GM12878 (cell line): ENCODE data around the gene LIN37. TPM values are rescaled to one million over a fixed set of nuclear protein-coding genes. Genes with fewer than 3 reads are reported as not detected.

ENCODE experiments used
- ATF7 ChIP-seq: fragments of 450-650 bp; IDR thresholded peaks from 2 replicates; pipeline ENCODE4 v1.6.1; 2016; ENCODE audit warnings: low read depth, mild to moderate bottlenecking
- BCL3 ChIP-seq: IDR thresholded peaks from 2 replicates; pipeline ENCODE4 v1.6.1; 2011; ENCODE audit warnings: borderline replicate concordance, low read depth, mild to moderate bottlenecking, moderate library complexity, low read length; ENCODE audit not compliant: insufficient read depth, poor library complexity, severe bottlenecking
- CHD4 ChIP-seq: fragments of 200-600 bp; sonication (generic); IDR thresholded peaks from 2 replicates; pipeline ENCODE4 v1.6.1; 2016; ENCODE audit warnings: mild to moderate bottlenecking
- EGR1 ChIP-seq, 2 experiments: IDR thresholded peaks; 1 replicate in 1 of 2; 2 replicates in 1 of 2; pipeline ENCODE4 v1.6.1; 2011 to 2012; ENCODE audit warnings: low read depth in 2 of 2, low read length in 2 of 2, borderline replicate concordance in 1 of 2, mild to moderate bottlenecking in 1 of 2, moderate library complexity in 1 of 2
- ETV6 ChIP-seq, 2 experiments: fragments of 450-650 bp in 1 of 2; IDR thresholded peaks in 1 of 2; conservative IDR thresholded peaks in 1 of 2; 2 replicates each; pipeline ENCODE4 v1.6.1; 2014; ENCODE audit warnings: antibody characterized with exemption in 1 of 2, borderline replicate concordance in 1 of 2, low read depth in 1 of 2, mild to moderate bottlenecking in 1 of 2, moderate library complexity in 1 of 2
- GABPA ChIP-seq: IDR thresholded peaks from 2 replicates; pipeline ENCODE4 v1.6.1; 2014; ENCODE audit warnings: antibody characterized with exemption, low read depth, mild to moderate bottlenecking, inconsistent platforms
- HSF1 ChIP-seq: fragments of 150-350 bp; IDR thresholded peaks from 2 replicates; pipeline ENCODE4 v1.6.1; 2014; ENCODE audit warnings: mild to moderate bottlenecking, low read depth, low read length
- ZNF217 ChIP-seq: fragments of 450-650 bp; IDR thresholded peaks from 2 replicates; pipeline ENCODE4 v1.6.1; 2017; ENCODE audit warnings: antibody characterized with exemption, mild to moderate bottlenecking
- ZNF274 ChIP-seq: IDR thresholded peaks from one replicate; pipeline ENCODE4 v1.8.0; 2011; ENCODE audit not compliant: insufficient read length, insufficient read depth
- polyA plus RNA-seq, 11 experiments: library from polyadenylated mRNA; depleted of rRNA in 4 of 11; unstranded in 6 of 11; stranded (reverse) in 5 of 11; fragments of >200 nt; fragmentation: Nextera tagmentation in 4 of 11; fragmentation: Illumina TruSeq in 1 of 11; extraction: Ambion mirVana in 4 of 11; extraction: Trizol in 1 of 11; gene quantifications; 1 replicate in 1 of 11; 2 replicates in 10 of 11; pipeline versions ENCODE4 v1.2.1 to v1.2.3, GENCODE V29; 2011 to 2016; ENCODE audit warnings: inconsistent platforms in 2 of 11, missing spikeins in 2 of 11, low read depth in 1 of 11
- total RNA-seq, 4 experiments: library from RNA; depleted of rRNA in 3 of 4; stranded (reverse); fragments of >200 nt in 3 of 4; fragmentation: Illumina TruSeq in 1 of 4; extraction: Trizol in 1 of 4; gene quantifications; 2 replicates each; pipeline versions ENCODE4 v1.2.1 to v1.2.3, GENCODE V29; 2013 to 2021
- TF ChIP-seq, protein P1 (sequence below): fragments of 450-650 bp; formaldehyde crosslinking; IDR thresholded peaks from 2 replicates; pipeline ENCODE4 v1.4.0; 2020; ENCODE audit warnings: mild to moderate bottlenecking, moderate library complexity
- TF ChIP-seq, protein P2 (sequence below): fragments of 450-650 bp; IDR thresholded peaks from 2 replicates; pipeline ENCODE4 v1.6.1; 2017; ENCODE audit warnings: mild to moderate bottlenecking, moderate library complexity
- TF ChIP-seq, protein P3 (sequence below), 3 experiments: IDR thresholded peaks in 2 of 3; conservative IDR thresholded peaks in 1 of 3; 2 replicates each; pipeline ENCODE4 v1.5.1; 2011; ENCODE audit warnings: low read depth in 3 of 3, low read length in 3 of 3, mild to moderate bottlenecking in 3 of 3, control low read depth in 2 of 3, moderate library complexity in 2 of 3, inconsistent platforms in 1 of 3, mixed read lengths in 1 of 3; ENCODE audit not compliant: control insufficient read depth in 2 of 3, insufficient read depth in 1 of 3; ENCODE audit errors: extremely low read depth in 1 of 3

LIN37 gene
- total and polyA plus RNA-seq, 10 of the 15 experiments (the other 5 are each of a cell fraction or from before 2014, with no cell fraction given) = 0.69 to 11.9 (median 7.6) TPM

GRCh38 chr19:35702223-35703012 is 46.0 kb upstream of the LIN37 start (continued):
- no peak for TF ChIP-seq CHD4
- TF ChIP-seq, protein P1, sequence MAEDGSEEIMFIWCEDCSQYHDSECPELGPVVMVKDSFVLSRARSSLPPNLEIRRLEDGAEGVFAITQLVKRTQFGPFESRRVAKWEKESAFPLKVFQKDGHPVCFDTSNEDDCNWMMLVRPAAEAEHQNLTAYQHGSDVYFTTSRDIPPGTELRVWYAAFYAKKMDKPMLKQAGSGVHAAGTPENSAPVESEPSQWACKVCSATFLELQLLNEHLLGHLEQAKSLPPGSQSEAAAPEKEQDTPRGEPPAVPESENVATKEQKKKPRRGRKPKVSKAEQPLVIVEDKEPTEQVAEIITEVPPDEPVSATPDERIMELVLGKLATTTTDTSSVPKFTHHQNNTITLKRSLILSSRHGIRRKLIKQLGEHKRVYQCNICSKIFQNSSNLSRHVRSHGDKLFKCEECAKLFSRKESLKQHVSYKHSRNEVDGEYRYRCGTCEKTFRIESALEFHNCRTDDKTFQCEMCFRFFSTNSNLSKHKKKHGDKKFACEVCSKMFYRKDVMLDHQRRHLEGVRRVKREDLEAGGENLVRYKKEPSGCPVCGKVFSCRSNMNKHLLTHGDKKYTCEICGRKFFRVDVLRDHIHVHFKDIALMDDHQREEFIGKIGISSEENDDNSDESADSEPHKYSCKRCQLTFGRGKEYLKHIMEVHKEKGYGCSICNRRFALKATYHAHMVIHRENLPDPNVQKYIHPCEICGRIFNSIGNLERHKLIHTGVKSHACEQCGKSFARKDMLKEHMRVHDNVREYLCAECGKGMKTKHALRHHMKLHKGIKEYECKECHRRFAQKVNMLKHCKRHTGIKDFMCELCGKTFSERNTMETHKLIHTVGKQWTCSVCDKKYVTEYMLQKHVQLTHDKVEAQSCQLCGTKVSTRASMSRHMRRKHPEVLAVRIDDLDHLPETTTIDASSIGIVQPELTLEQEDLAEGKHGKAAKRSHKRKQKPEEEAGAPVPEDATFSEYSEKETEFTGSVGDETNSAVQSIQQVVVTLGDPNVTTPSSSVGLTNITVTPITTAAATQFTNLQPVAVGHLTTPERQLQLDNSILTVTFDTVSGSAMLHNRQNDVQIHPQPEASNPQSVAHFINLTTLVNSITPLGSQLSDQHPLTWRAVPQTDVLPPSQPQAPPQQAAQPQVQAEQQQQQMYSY = no peak
- TF ChIP-seq ATF7 = peak; percentile 33
- no peak for TF ChIP-seq GABPA
- no peak for TF ChIP-seq ZNF274
- no peak for TF ChIP-seq EGR1 (IDR thresholded peaks at IDR 0.05; ENCODE audit: borderline replicate concordance in 1 of 2, low read depth in 2 of 2, low read length in 2 of 2)
- TF ChIP-seq, protein P2, sequence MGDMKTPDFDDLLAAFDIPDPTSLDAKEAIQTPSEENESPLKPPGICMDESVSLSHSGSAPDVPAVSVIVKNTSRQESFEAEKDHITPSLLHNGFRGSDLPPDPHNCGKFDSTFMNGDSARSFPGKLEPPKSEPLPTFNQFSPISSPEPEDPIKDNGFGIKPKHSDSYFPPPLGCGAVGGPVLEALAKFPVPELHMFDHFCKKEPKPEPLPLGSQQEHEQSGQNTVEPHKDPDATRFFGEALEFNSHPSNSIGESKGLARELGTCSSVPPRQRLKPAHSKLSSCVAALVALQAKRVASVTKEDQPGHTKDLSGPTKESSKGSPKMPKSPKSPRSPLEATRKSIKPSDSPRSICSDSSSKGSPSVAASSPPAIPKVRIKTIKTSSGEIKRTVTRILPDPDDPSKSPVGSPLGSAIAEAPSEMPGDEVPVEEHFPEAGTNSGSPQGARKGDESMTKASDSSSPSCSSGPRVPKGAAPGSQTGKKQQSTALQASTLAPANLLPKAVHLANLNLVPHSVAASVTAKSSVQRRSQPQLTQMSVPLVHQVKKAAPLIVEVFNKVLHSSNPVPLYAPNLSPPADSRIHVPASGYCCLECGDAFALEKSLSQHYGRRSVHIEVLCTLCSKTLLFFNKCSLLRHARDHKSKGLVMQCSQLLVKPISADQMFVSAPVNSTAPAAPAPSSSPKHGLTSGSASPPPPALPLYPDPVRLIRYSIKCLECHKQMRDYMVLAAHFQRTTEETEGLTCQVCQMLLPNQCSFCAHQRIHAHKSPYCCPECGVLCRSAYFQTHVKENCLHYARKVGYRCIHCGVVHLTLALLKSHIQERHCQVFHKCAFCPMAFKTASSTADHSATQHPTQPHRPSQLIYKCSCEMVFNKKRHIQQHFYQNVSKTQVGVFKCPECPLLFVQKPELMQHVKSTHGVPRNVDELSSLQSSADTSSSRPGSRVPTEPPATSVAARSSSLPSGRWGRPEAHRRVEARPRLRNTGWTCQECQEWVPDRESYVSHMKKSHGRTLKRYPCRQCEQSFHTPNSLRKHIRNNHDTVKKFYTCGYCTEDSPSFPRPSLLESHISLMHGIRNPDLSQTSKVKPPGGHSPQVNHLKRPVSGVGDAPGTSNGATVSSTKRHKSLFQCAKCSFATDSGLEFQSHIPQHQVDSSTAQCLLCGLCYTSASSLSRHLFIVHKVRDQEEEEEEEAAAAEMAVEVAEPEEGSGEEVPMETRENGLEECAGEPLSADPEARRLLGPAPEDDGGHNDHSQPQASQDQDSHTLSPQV = no peak
- TF ChIP-seq, protein P3, sequence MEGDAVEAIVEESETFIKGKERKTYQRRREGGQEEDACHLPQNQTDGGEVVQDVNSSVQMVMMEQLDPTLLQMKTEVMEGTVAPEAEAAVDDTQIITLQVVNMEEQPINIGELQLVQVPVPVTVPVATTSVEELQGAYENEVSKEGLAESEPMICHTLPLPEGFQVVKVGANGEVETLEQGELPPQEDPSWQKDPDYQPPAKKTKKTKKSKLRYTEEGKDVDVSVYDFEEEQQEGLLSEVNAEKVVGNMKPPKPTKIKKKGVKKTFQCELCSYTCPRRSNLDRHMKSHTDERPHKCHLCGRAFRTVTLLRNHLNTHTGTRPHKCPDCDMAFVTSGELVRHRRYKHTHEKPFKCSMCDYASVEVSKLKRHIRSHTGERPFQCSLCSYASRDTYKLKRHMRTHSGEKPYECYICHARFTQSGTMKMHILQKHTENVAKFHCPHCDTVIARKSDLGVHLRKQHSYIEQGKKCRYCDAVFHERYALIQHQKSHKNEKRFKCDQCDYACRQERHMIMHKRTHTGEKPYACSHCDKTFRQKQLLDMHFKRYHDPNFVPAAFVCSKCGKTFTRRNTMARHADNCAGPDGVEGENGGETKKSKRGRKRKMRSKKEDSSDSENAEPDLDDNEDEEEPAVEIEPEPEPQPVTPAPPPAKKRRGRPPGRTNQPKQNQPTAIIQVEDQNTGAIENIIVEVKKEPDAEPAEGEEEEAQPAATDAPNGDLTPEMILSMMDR (IDR thresholded peaks at IDR 0.05 in 2 of 3, conservative IDR thresholded peaks at IDR 0.05 in 1 of 3; ENCODE audit: control insufficient read depth in 2 of 3, extremely low read depth in 1 of 3, insufficient read depth in 1 of 3, low read depth in 3 of 3, low read length in 3 of 3) = no peak
- no peak for TF ChIP-seq HSF1
- TF ChIP-seq BCL3 = no peak
- TF ChIP-seq ETV6 (conservative IDR thresholded peaks at IDR 0.05 in 1 of 2, IDR thresholded peaks at IDR 0.05 in 1 of 2; ENCODE audit: borderline replicate concordance in 1 of 2, low read depth in 1 of 2) = no peak
- TF ChIP-seq ZNF217 = no peak; the same call in 1 of the 2 replicates
